ENCODE results near the gene SMYD4. TPM values are rescaled to one million over a fixed set of nuclear protein-coding genes. Genes with fewer than 3 reads are reported as not detected.
"Not testable (repeated sequence)": the region's sequence is repeated elsewhere in the genome, so short reads cannot be mapped to it uniquely, and the experiment has no call there.

The SMYD4 gene
- total RNA-seq, 1 experiment from 2014 or later = 23.3 TPM

DNA sequence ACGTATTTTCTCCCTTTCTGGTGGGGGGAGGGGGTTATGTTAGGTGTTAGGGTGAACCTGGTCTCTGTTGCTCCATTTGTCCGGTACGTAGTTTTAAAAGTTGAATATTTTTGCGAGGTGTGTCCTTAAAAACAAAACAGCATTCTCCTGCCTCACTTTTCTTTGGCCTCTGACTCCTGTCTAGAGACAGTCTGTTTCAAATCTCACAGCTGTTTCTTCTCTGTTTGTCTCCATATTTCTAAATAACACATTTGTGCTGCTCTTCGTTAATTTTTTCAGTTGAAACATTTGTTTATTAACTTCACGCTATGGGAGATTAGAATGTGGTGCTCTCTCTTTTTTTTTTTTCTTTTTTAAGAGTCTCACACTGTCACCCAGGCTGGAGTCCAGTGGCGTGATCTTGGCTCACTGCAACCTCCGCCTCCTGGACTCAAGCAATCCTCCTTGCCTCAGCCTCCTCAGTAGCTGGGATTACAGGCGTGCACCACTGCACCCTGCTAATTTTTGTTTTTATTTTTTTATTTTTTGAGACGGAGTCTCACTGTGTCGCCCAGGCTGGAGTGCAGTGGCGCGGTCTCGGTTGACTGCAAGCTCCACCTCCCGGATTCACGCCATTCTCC is 31.8 kb upstream of the SMYD4 start:
- no peaks in the 10 kb centered on the region for H3K27me3 ChIP-seq (ENCODE audit: insufficient read depth, low read depth)
- no peak overlapping the region for H3K4me2 ChIP-seq
- peaks cover 25% of the 10 kb centered on the region for H3F3A ChIP-seq (ENCODE audit: insufficient read depth, low read depth)
- intact Hi-C loops (cut with micrococcal nuclease; ENCODE audit: unreplicated experiment) = no loop called here
- no peak overlapping the region for H3K4me3 ChIP-seq
- TF ChIP-seq, protein P1, sequence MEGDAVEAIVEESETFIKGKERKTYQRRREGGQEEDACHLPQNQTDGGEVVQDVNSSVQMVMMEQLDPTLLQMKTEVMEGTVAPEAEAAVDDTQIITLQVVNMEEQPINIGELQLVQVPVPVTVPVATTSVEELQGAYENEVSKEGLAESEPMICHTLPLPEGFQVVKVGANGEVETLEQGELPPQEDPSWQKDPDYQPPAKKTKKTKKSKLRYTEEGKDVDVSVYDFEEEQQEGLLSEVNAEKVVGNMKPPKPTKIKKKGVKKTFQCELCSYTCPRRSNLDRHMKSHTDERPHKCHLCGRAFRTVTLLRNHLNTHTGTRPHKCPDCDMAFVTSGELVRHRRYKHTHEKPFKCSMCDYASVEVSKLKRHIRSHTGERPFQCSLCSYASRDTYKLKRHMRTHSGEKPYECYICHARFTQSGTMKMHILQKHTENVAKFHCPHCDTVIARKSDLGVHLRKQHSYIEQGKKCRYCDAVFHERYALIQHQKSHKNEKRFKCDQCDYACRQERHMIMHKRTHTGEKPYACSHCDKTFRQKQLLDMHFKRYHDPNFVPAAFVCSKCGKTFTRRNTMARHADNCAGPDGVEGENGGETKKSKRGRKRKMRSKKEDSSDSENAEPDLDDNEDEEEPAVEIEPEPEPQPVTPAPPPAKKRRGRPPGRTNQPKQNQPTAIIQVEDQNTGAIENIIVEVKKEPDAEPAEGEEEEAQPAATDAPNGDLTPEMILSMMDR (conservative IDR thresholded peaks at IDR 0.05) = no peak
- TF ChIP-seq EZH2 (IDR thresholded peaks at IDR 0.05; ENCODE audit: low read depth) = no peak
- H3K36me3 ChIP-seq (ENCODE audit: low read depth) = peaks cover 9% of the 10 kb centered on the region
- H4K20me1 ChIP-seq (ENCODE audit: insufficient read depth) = no peaks in the 10 kb centered on the region
- no peaks in the 10 kb centered on the region for H3K79me2 ChIP-seq (ENCODE audit: low read depth)
- no peaks in the 10 kb centered on the region for H3K4me1 ChIP-seq (replicated peaks; ENCODE audit: insufficient read depth)
- DNase-seq = no peak
- H3K27ac ChIP-seq = no peak overlapping the region
- ChIA-PET CTCF (interaction anchor here (0.6 kb wide), 1 partner anchor 659 kb away, joined by 4 read pairs; no protein-coding TSS in a partner anchor), POLR2A (ENCODE audit: unreplicated experiment) (no interaction called here)
- no peaks in the 10 kb centered on the region for H3K9me3 ChIP-seq (ENCODE audit: insufficient read depth, low read depth)
- no TSS peak for BruUV-seq (replicated peaks)
- no peak overlapping the region for H2AFZ ChIP-seq
- H3K9me2 ChIP-seq (ENCODE audit: insufficient read depth) = no peaks in the 10 kb centered on the region

DNA sequence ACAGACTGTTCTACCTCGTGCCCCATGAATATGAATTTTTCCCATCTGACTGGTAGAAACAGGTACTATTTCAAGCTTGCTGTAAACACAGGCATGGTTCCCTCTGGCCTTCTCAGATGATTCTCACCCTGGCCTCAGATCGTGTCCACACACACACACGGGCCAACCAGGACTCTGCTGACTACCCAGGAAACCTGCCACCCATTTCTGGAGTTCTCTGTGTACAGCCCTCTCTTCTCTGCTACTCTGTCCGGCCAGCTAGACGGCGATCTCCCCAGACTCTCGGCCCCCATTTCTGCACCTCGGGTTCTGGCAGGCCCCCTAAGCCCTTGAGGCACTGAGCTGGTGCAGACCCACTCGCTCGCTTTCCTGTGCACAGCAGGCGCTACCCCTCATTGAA is 31.3 kb upstream of the SMYD4 start:
- Histone ChIP-seq H2AFZ (no peak overlapping the region), H3K9me2 (ENCODE audit: insufficient read depth) (no peaks in the 10 kb centered on the region), H3K27me3 (ENCODE audit: insufficient read depth, low read depth) (no peaks in the 10 kb centered on the region), H3K79me2 (ENCODE audit: low read depth) (no peaks in the 10 kb centered on the region), H3F3A (ENCODE audit: insufficient read depth, low read depth) (peaks cover 25% of the 10 kb centered on the region), H3K27ac (no peak overlapping the region), H4K20me1 (ENCODE audit: insufficient read depth) (no peaks in the 10 kb centered on the region), H3K4me2 (no peak overlapping the region), H3K9me3 (ENCODE audit: insufficient read depth, low read depth) (no peaks in the 10 kb centered on the region), H3K4me3 (no peak overlapping the region), H3K36me3 (ENCODE audit: low read depth) (peaks cover 9% of the 10 kb centered on the region), H3K4me1 (replicated peaks; ENCODE audit: insufficient read depth) (no peaks in the 10 kb centered on the region)
- intact Hi-C loops (cut with micrococcal nuclease; ENCODE audit: unreplicated experiment) = no loop called here
- CTCF ChIA-PET = no interaction called here
- POLR2A ChIA-PET (ENCODE audit: unreplicated experiment) = no interaction called here
- no peak for DNase-seq
- no TSS peak for BruUV-seq (replicated peaks)
- TF ChIP-seq, protein P1 (conservative IDR thresholded peaks at IDR 0.05) = no peak
- TF ChIP-seq EZH2 (IDR thresholded peaks at IDR 0.05; ENCODE audit: low read depth) = no peak

DNA sequence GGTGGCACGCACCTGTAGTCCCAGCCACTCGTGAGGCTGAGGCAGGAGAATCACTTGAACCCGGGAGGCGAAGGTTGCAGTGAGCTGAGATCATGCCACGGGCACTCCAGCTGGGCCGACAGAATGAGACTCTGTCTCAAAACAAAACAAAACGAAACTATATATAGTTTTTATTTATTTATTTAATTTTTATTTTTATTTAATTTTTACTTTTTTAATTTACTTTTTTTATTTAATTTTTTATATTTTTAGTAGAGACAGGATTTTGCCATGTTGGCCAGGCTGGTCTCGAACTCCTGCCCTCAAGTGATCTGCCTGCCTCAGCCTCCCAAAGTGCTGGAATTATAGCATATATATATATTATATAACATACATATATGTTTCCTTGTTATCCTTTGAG is 26.8 kb upstream of the SMYD4 start:
- H3K9me3 ChIP-seq (ENCODE audit: insufficient read depth, low read depth); intact Hi-C loops (cut with micrococcal nuclease; ENCODE audit: unreplicated experiment); H3K79me2 ChIP-seq (ENCODE audit: low read depth); H4K20me1 ChIP-seq (ENCODE audit: insufficient read depth); H3K9me2 ChIP-seq (ENCODE audit: insufficient read depth); H3K4me2 ChIP-seq; H3K4me3 ChIP-seq; BruUV-seq (replicated peaks); H3K27ac ChIP-seq; H3K4me1 ChIP-seq (replicated peaks; ENCODE audit: insufficient read depth); H2AFZ ChIP-seq; H3K27me3 ChIP-seq (ENCODE audit: insufficient read depth, low read depth); DNase-seq: not testable (repeated sequence)
- ChIA-PET POLR2A (ENCODE audit: unreplicated experiment) (interaction anchor here (0.6 to 0.7 kb wide), 2 partner anchors 10 to 1444 kb away, joined by 5 to 13 read pairs; no protein-coding TSS in a partner anchor), CTCF (interaction anchor here (0.6 kb wide), 1 partner anchor 409 kb away, joined by 4 read pairs; no protein-coding TSS in a partner anchor)
- peaks cover 19% of the 10 kb centered on the region; the same call in 1 of the 2 replicates for H3F3A ChIP-seq (ENCODE audit: insufficient read depth, low read depth)
- H3K36me3 ChIP-seq (ENCODE audit: low read depth) = peaks cover 19% of the 10 kb centered on the region

Measured in PC-9 (cell line).